COLO829 (cell line): ENCODE results near the gene SH3BP1.
"Not testable (repeated sequence)": the region's sequence is repeated elsewhere in the genome, so short reads cannot be mapped to it uniquely, and the experiment has no call there.

ENCODE experiments used
- DNase-seq: peaks from one replicate; pipeline ENCODE4 v3.0.0; 2012; ENCODE audit warnings: low spot score

The SH3BP1 gene

GRCh38 chr22:37633625-37634416 lies 5.6 kb upstream of the SH3BP1 start:
- DNase-seq = no peak

GRCh38 chr22:37634417-37634924 lies 5.0 kb upstream of the SH3BP1 start:
- no peak for DNase-seq

- DNase-seq = no peak
These were observed 4.3 kb upstream of the SH3BP1 start for GRCh38 chr22:37635157-37635556.

- no peak for DNase-seq
These were observed 3.1 kb upstream of the SH3BP1 start for GRCh38 chr22:37636186-37636948.

GRCh38 chr22:37636949-37637273 lies 2.6 kb upstream of the SH3BP1 start:
- no peak for DNase-seq

- no peak for DNase-seq
These were observed 939 bp upstream of the SH3BP1 start for GRCh38 chr22:37638391-37639069.

- DNase-seq = no peak
These were observed 512 bp downstream of the SH3BP1 start for GRCh38 chr22:37639771-37640590.

GRCh38 chr22:37640591-37641560 lies 1.4 kb downstream of the SH3BP1 start:
- no peak for DNase-seq

- DNase-seq = no peak
These were observed 2.1 kb downstream of the SH3BP1 start for GRCh38 chr22:37641561-37641949.

- peak; percentile 81 for DNase-seq
These were observed 3.9 kb downstream of the SH3BP1 start for GRCh38 chr22:37643225-37643847.

- no peak for DNase-seq
These were observed 7.8 kb downstream of the SH3BP1 start for GRCh38 chr22:37647317-37647716.

GRCh38 chr22:37647928-37648327 lies 8.5 kb downstream of the SH3BP1 start:
- DNase-seq = no peak

- no peak for DNase-seq
These were observed 11.1 kb downstream of the SH3BP1 start for GRCh38 chr22:37650463-37651136.

- no peak for DNase-seq
These were observed 15.2 kb downstream of the SH3BP1 start for GRCh38 chr22:37654563-37655251.

GRCh38 chr22:37655252-37655563 lies 15.7 kb downstream of the SH3BP1 start:
- no peak for DNase-seq

- not testable (repeated sequence) for DNase-seq
These were observed 17.1 kb downstream of the SH3BP1 start for GRCh38 chr22:37656583-37656982.

GRCh38 chr22:37657590-37658132 lies 18.2 kb downstream of the SH3BP1 start:
- DNase-seq = no peak

GRCh38 chr22:37658133-37659065 lies 18.9 kb downstream of the SH3BP1 start, which contains the start of gene PDXP:
Gene PDXP (plus strand): TSS chr22:37658723. CDS start chr22:37658783, 60 bp downstream.
- DNase-seq = peak; percentile 100
